ENCODE results near the gene CSAD.
"Not testable (repeated sequence)": the region's sequence is repeated elsewhere in the genome, so short reads cannot be mapped to it uniquely, and the experiment has no call there.

Gene CSAD

GRCh38 chr12:53185582-53186153 is 4.9 kb upstream of the CSAD start:
- peaks cover 56% of the 10 kb centered on the region for H3K4me1 Mint-ChIP-seq (ENCODE audit: low read depth)
- H3K36me3 Mint-ChIP-seq (ENCODE audit: low read depth) = peaks cover 94% of the 10 kb centered on the region
- H3K4me3 Mint-ChIP-seq = no peak overlapping the region
- peak overlapping the region; percentile 38 for H3K27ac Mint-ChIP-seq
- H3K9me3 Mint-ChIP-seq = no peaks in the 10 kb centered on the region
- H3K27me3 Mint-ChIP-seq = no peaks in the 10 kb centered on the region
- DNase-seq = no peak

GRCh38 chr12:53184828-53185227 is 4.1 kb upstream of the CSAD start:
- H3K36me3 Mint-ChIP-seq (ENCODE audit: low read depth) = peaks cover 91% of the 10 kb centered on the region
- no peaks in the 10 kb centered on the region for H3K27me3 Mint-ChIP-seq
- no peak for DNase-seq
- H3K27ac Mint-ChIP-seq = peak overlapping the region; percentile 42
- no peaks in the 10 kb centered on the region for H3K9me3 Mint-ChIP-seq
- H3K4me3 Mint-ChIP-seq = no peak overlapping the region
- peaks cover 54% of the 10 kb centered on the region for H3K4me1 Mint-ChIP-seq (ENCODE audit: low read depth)

- peaks cover 74% of the 10 kb centered on the region for H3K36me3 Mint-ChIP-seq (ENCODE audit: low read depth)
- H3K4me1 Mint-ChIP-seq (ENCODE audit: low read depth) = peaks cover 55% of the 10 kb centered on the region
- H3K4me3 Mint-ChIP-seq = peak overlapping the region; percentile 91
- H3K9me3 Mint-ChIP-seq = no peaks in the 10 kb centered on the region
- no peaks in the 10 kb centered on the region for H3K27me3 Mint-ChIP-seq
- H3K27ac Mint-ChIP-seq = peak overlapping the region; percentile 93
- no peak for DNase-seq
Measured at GRCh38 chr12:53182903-53183302, 2.2 kb upstream of the CSAD start.

- Mint-ChIP-seq H3K4me3 (peak overlapping the region; percentile 91), H3K27me3 (no peaks in the 10 kb centered on the region), H3K27ac (peak overlapping the region; percentile 93), H3K9me3 (no peaks in the 10 kb centered on the region), H3K36me3 (ENCODE audit: low read depth) (peaks cover 64% of the 10 kb centered on the region), H3K4me1 (ENCODE audit: low read depth) (peaks cover 54% of the 10 kb centered on the region)
- no peak for DNase-seq
Measured at GRCh38 chr12:53181935-53182334, 1.2 kb upstream of the CSAD start.

GRCh38 chr12:53180931-53181645 is 363 bp upstream of the CSAD start:
- DNase-seq = no peak
- Mint-ChIP-seq H3K9me3 (no peaks in the 10 kb centered on the region), H3K4me3 (peak overlapping the region; percentile 91), H3K36me3 (ENCODE audit: low read depth) (peaks cover 56% of the 10 kb centered on the region), H3K4me1 (ENCODE audit: low read depth) (peaks cover 54% of the 10 kb centered on the region), H3K27ac (peak overlapping the region; percentile 93), H3K27me3 (no peaks in the 10 kb centered on the region)

GRCh38 chr12:53179687-53180219 is 972 bp downstream of the CSAD start:
- Mint-ChIP-seq H3K27me3 (no peaks in the 10 kb centered on the region), H3K4me1 (ENCODE audit: low read depth) (peaks cover 55% of the 10 kb centered on the region), H3K36me3 (ENCODE audit: low read depth) (peaks cover 43% of the 10 kb centered on the region), H3K9me3 (no peaks in the 10 kb centered on the region), H3K27ac (peak overlapping the region; percentile 98), H3K4me3 (peak overlapping the region; percentile 91)
- no peak for DNase-seq

- not testable (repeated sequence) for H3K27me3 Mint-ChIP-seq, H3K9me3 Mint-ChIP-seq, DNase-seq
- H3K4me3 Mint-ChIP-seq = peak overlapping the region; percentile 91
- peaks cover 33% of the 10 kb centered on the region for H3K36me3 Mint-ChIP-seq (ENCODE audit: low read depth)
- peak overlapping the region; percentile 98 for H3K27ac Mint-ChIP-seq
- peaks cover 46% of the 10 kb centered on the region for H3K4me1 Mint-ChIP-seq (ENCODE audit: low read depth)
Measured at GRCh38 chr12:53178803-53179202, 1.9 kb downstream of the CSAD start.

GRCh38 chr12:53177447-53177846 is 3.3 kb downstream of the CSAD start:
- H3K27ac Mint-ChIP-seq, DNase-seq, H3K4me3 Mint-ChIP-seq, H3K27me3 Mint-ChIP-seq, H3K9me3 Mint-ChIP-seq: not testable (repeated sequence)
- H3K4me1 Mint-ChIP-seq (ENCODE audit: low read depth) = peaks cover 32% of the 10 kb centered on the region
- H3K36me3 Mint-ChIP-seq (ENCODE audit: low read depth) = peaks cover 20% of the 10 kb centered on the region

- peaks cover 25% of the 10 kb centered on the region for H3K4me1 Mint-ChIP-seq (ENCODE audit: low read depth)
- H3K36me3 Mint-ChIP-seq (ENCODE audit: low read depth) = peaks cover 15% of the 10 kb centered on the region
- no peak overlapping the region for H3K4me3 Mint-ChIP-seq
- H3K27ac Mint-ChIP-seq = no peak overlapping the region
- no peak for DNase-seq
- H3K27me3 Mint-ChIP-seq = no peaks in the 10 kb centered on the region
- H3K9me3 Mint-ChIP-seq = no peaks in the 10 kb centered on the region
Measured at GRCh38 chr12:53176750-53177149, 4.0 kb downstream of the CSAD start.

- no peak for DNase-seq
- no peaks in the 10 kb centered on the region for H3K9me3 Mint-ChIP-seq
- H3K27me3 Mint-ChIP-seq = no peaks in the 10 kb centered on the region
- no peak overlapping the region for H3K27ac Mint-ChIP-seq
- H3K4me1 Mint-ChIP-seq (ENCODE audit: low read depth) = peaks cover 18% of the 10 kb centered on the region
- no peak overlapping the region for H3K4me3 Mint-ChIP-seq
- peaks cover 17% of the 10 kb centered on the region for H3K36me3 Mint-ChIP-seq (ENCODE audit: low read depth)
Measured at GRCh38 chr12:53174881-53175491, 5.7 kb downstream of the CSAD start.

GRCh38 chr12:53173085-53173715 is 7.5 kb downstream of the CSAD start:
- no peak for DNase-seq
- Mint-ChIP-seq H3K4me3 (no peak overlapping the region), H3K4me1 (ENCODE audit: low read depth) (peaks cover 6% of the 10 kb centered on the region), H3K36me3 (ENCODE audit: low read depth) (peaks cover 20% of the 10 kb centered on the region), H3K27ac (no peak overlapping the region), H3K27me3 (no peaks in the 10 kb centered on the region), H3K9me3 (no peaks in the 10 kb centered on the region)

GRCh38 chr12:53172352-53172751 is 8.4 kb downstream of the CSAD start:
- Mint-ChIP-seq H3K36me3 (ENCODE audit: low read depth) (peaks cover 20% of the 10 kb centered on the region), H3K4me1 (ENCODE audit: low read depth) (peaks cover 7% of the 10 kb centered on the region), H3K9me3 (no peaks in the 10 kb centered on the region), H3K4me3 (no peak overlapping the region), H3K27ac (no peak overlapping the region), H3K27me3 (no peaks in the 10 kb centered on the region)
- no peak for DNase-seq

- no peak for DNase-seq
- Mint-ChIP-seq H3K9me3 (no peaks in the 10 kb centered on the region), H3K4me3 (no peak overlapping the region), H3K4me1 (ENCODE audit: low read depth) (peaks cover 9% of the 10 kb centered on the region), H3K36me3 (ENCODE audit: low read depth) (peaks cover 20% of the 10 kb centered on the region), H3K27me3 (no peaks in the 10 kb centered on the region), H3K27ac (no peak overlapping the region)
Measured at GRCh38 chr12:53171725-53172329, 8.9 kb downstream of the CSAD start.

Measured in activated T-cell treated with anti-CD3 and anti-CD28 coated beads, Interleukin-2, amount 50 U/mL, for 24 hours (primary cell).